8988T (cell line): ENCODE measurements around the gene RAB24.
"Not testable (repeated sequence)": the region's sequence is repeated elsewhere in the genome, so short reads cannot be mapped to it uniquely, and the experiment has no call there.

Experiments used
- DNase-seq: peaks from one replicate; pipeline ENCODE4 v3.0.0; 2011

RAB24 gene

DNA sequence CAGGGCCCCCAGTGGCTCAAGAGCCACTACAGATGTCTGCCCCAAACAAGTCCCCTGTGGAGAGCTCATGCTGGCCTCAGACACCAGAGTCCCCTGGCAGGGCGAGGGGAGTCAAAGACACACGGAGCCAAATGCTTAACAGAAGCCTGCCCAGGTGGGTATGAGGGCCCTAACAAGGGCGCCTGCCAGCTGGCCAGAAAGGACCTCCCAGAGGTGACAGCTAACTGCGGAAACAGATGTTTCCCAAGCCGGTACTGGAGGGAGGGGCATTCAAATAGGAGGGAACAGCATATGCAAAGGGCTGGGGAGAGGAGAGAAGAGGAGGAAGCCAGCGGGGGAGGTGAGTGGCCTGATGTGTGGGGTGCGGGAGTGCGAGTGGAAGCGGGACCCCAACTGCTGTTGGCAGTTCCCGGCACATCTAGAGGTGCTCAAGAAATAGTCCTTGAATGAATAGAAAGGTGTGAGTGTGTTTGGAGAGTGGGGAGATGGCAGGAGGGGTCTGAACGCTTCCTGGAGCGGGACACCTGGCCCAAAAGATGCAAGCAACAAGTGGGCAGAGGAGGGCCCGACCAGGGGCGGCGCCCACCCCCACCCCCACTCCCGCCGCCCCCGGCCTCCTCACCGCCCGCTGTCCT is 7.4 kb upstream of the RAB24 start:
- DNase-seq, result no peak

DNA sequence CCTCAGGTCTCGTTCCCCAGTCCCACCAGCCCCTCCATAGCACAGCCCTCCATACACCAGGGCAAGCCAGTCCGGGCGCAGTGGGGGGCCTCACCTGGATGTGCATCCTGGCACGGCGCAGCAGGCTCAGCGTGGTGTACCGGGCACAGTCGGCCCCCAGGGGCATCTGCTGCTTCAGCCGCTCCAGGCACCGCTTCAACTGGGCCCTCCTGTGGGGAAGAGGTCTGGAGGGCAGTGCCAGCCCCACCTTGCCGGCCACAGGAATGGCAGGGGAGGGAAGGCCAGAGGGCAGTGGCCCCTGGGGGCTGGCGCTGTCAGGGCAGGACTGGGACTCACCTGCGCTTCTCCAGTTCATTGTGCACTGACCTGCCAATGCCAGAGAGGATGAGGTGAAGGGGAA is 6.8 kb upstream of the RAB24 start:
- no peak for DNase-seq

DNA sequence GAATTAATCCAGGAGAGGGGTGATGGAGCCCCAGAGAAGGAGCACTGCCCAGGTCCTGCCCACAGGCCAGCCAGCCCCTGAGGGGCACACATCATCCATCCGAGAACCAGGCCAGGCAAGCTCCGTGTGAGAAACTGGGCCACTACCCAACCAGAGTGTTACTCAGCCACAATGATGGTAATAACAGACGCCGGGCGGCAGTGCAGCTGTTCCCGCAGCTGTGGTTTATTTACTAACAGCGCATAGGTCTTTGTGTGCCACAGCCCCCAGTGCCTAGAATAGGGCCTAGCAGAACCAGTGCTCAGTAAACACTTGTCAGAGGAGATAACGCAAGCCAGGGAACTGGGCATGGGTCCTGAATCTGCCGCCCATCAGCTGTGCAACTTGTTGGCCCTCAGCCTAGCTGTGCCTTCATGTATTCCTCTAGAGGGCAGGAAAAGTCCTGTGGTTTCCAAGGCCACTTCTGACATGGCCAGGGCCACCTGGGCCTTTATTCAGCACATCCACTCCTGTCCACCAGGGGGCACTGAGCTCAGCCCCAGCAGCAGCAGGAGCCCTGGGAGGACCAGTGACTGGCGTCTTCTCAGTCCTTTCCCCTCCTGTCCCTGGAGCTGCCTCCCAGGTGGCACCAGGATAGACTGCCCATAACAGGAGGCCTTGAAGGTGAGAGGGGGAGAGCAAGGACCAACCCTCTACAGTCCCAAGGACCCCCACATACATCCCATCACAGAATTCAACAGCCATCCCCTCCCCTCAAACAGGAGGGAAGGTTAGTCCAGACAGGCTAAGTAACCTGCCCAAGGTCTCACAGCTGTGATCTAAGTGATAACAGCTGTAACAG is 6.1 kb upstream of the RAB24 start:
- peak; percentile 97 for DNase-seq

DNA sequence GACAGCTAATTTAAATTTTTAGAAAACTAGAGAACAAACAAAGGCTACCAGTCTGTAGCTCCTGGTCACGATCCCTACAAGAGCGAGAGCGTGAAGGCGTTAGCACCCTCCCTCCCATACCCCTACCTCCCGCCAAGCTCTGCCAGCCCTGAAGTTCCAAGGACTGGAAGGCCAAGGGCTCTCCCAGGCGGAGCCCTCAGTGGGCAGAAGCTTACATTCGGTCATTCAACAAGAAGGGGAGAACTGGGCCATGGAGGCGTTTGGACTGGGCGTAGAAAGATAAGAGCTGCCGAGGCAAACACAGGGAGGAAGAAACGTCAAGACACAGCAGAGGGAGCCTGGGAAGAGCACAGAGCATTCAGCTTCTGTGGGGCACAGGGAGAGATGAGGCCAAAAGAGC is 5.2 kb upstream of the RAB24 start:
- DNase-seq, result no peak

DNA sequence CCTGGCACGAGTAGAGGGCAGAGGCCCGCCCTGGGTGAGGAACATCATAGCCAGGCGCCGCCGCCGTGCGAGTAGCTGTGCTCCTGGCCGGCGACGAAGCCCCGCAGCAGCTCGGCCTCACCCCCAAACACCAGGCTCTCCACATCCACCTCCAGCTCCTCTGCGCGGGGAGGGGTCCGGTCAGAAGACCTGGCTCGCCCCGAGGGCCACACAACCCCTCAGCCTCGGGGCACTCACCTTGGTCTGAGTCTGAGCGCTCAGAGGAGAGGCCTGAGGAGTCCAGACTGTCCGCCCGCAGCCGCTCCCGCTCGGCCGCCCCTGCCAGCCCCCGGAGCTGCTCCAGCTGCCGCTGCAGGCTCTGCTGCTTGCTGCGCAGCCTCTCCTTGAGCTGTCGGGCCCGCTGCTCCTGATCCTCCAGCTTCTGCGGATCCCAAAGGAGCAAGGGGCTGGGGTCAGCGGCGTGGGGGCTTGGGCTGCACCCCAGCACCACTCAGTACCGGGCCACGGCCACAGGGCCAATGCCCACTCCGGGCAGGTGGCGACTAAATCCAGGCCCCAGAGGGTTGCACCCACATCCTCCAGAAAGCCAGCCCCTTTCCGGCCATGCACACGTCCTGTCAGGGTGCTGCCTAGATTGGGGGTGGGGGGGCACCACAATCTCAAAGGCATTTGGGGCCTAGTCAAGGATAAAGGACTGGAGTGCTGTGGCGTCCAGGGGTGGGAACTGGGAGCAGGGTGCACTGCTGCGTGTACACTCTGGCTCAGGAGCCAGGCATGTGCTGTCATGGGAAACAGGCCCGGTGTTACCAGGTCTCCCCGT is 4.2 kb upstream of the RAB24 start:
- DNase-seq, result no peak

DNA sequence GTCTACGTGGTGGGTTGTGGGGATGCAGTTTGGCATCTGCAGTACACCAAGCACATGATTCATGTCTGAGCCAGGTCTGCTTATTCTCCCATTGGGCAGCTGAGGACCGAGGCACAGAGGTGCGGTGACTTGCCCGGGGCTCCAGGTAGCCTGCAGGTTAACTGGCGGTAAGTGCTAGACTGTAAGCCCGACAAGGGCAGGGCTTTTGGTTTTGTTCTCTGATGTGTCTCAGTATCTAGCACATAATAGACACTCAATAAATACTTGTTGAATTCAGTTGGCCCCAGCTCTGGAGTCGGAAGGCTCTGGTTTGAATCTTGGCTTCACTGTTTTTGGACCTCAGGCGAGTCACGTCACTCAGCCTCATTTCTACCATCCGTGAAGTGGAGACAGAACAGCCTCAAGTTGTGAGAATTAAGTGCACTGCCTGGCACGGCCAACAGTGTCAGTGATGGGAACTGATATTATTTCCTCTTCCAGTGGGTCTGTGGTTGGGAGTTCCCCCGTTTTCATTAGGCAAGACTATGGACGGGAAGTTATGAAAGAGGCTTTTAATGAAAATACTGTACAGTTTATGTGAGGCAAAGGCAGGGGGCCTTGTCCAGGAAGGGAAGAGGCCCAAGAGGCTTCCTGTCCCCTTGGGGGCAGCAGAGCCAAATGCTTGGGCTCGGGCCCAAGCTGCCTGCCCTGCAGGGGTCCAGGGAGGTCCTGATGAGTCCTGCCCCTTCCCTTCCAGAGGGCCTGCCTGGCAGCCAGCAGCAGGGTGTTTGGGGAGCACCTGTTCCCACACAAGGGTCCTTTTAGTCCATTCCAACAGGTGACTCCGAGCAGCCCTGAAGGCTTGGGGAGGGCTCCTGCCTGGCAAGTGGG is 3.4 kb upstream of the RAB24 start:
- no peak for DNase-seq

DNA sequence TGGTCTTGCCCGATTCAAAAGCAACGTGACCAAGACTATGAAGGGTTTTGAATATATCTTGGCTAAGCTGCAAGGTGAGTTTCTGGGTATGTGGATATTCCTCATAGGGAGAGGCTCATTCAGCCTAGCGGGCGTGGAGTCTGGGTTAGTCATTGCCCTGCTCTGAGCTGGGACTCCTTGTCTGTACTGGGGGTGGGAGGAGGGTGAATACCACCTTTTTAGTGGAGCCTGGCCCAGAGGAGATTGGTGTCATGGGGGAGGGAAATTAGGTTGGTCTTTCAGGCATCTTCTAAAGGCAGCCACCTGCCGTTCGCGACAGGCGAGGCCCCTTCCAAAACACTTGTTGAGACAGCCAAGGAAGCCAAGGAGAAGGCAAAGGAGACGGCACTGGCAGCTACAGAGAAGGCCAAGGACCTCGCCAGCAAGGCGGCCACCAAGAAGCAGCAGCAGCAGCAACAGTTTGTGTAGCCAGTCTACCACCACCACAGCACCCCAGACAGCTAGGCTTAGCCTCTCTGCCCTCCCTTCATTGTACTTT is 2.7 kb upstream of the RAB24 start:
- DNase-seq, result not testable (repeated sequence)

DNA sequence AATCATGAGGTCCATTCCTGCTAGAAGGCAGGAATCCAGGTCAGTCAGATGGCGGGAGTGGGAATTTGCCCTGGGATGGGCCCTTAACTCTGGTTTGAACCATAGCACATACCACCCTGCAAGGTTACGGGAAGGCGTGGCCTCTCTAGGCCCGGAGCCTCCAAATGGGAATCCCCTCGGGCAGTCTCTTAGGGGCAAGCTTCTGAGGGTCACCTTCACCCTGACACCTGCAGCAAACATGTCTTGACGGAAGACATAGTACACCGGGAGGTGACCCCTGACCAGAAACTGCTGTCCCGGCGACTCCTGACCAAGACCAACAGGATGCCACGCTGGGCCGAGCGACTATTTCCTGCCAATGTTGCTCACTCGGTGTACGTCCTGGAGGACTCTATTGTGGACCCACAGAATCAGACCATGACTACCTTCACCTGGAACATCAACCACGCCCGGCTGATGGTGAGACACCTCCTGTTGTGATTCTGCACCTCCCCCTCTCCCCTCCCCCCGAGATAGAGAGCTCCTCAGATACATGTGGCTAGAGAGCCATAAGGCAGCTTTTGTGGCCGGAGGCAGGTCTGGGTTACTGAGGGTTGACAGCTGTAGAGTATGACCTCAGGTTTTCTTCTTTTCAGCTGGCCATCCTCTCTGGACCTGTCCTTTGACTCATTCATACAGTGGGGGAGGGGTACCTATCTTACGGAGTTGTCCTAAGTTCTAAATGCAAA is 1.0 kb upstream of the RAB24 start:
- no peak for DNase-seq

DNA sequence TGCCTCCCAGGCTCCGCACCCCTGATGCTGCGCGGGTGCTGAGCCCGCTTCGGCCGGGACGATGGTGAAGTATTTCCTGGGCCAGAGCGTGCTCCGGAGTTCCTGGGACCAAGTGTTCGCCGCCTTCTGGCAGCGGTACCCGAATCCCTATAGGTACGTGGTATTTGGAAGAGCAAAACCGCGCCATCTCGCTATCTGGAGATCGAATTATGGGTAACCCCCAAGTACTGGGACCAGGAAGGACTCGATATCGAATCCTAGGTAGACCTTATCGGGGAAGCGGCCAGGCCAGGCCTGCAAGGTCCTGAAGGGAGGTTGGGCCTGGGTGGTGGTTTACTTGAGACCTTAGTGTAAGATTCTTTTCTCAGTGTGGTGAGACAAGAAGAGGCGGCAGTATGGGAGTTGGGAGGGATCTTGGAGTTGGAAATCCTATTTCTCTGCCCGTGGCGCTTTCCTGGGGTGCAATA is 439 bp upstream of the RAB24 start:
- no peak for DNase-seq

DNA sequence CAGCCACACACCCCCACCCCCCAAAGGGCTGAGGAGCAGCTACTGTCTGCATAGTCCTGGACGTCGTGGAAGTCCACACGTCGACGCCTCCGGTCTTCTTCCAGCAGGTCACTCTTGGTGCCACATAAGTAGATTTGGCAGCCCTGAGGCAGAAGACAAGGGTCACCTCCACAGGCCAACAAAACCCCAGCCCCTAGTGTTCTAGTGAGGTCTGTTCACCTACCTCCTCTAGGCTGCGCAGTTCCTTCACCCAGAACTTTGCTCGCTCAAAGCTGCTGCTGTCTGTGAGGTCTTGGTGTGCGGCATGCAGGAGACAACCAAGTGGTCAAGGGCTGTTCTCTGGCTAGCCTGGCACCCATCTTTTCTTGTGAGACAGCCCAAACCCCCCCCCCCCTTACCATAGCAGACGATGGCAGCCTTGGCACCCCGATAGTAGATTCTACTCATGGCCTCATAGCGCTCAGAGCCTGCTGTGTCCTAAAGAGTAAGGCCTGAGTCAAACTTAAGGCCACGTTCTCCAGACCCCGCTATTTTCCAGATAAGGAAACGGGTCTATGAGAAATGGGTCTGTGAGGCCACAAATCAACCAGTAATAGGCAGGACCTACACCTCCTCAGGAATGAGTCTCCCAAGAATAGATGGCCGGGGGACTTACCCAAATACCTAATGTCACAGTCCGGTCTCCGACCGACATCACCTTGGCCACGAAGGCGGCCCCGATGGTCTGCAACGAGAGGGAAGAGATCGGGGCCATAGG is 987 bp downstream of the RAB24 start:
- DNase-seq, result no peak

DNA sequence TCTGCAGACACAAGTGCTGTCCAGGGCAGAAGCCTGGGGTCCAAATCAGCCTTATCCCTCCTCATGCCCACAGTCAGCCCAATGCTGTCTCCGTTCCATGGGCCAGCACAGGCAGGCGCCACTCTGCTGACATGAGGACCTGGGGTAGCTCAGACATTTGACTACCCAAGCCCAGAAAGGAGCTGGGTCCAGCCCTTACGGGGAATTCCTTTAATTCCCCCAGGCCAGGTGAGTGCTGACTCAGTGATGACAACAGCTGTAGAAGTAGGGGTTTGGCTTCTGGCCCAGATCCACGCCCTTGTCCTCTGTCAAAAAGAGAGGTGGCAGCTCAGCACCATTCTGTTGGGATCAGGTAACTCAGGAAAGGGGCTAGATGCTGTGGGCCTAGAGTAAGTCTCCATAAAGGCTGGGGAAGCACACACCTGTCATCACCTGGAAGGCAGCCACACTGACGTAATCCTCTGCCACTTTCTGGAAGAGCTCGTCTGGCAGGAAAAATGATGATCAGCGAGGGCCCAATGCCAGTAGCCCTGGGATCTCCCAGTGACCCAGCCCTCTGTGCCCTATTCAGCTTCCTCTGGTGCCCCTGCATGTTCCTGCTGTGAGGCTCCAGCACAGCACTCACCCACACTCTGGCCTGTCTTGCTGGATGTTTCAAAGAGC is 1.9 kb downstream of the RAB24 start:
- no peak for DNase-seq

DNA sequence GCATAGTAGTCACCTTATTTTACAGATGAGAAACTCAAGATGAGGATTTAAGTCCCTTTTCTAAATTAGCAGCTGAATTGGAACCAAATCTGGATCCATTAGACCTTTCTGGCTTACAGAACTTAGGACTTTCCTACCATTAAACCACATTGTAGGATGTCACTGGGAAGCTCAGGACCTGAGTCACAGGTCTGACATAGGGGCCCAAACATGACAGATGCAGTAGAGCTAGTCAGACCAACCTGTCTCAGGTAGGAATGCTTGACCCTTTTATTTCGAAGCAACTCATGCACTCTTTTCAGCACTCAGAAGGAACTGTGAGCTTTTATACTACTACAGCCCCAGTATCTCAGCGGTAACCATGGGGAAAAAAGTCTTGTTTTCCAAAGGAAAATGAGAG is 2.6 kb downstream of the RAB24 start:
- no peak for DNase-seq

DNA sequence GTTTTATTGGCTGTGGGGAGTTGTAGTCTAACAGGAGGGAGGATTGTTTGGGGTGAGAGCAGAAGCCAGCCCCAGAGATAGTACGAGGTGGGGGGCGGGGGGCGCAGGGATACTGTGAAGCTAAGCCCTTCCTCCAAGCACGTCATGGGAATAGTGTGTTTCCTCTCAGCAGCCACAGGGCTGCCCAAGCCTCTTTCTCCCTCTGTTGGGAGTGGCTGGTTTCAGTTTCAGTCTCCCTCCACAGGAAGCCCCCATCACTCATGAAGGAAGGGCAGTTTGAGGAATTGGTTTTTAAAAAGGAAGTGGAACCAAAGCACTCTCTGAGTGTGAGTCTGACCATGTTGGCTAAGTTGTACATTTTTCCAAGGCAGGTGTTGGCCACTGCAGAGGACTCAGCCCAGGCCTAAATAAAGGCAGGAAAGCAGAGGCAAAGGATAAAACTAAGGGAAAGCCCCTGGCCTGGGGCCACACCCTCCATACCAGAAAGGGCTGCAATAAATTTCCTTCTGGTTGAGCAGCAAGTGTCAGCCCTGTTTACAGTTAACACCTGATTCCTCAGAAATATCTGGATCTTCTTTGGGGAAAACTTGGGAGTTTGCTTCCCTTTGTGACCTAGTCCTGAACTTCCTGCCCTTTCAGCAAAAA is 3.2 kb downstream of the RAB24 start:
- no peak for DNase-seq

DNA sequence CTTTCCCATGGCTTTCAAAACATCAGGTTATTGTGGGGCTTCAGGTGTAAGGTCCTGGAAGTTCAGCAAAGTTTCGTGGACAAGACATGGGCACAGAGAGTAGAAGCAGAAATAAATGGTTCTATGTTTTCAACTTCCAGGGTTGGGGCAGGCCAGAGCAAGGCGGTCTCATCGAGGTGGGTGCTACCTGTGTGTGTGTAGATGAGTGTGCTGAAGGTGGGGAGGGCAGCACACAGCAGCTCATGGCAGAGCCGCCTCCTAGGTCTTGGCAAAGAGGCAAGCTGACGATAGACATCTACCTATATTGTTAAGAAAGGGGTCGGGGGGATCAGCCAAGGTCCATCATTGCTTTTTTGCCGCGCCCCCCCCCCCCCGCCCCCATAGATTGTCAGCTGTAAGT is 3.8 kb downstream of the RAB24 start:
- DNase-seq, result no peak

DNA sequence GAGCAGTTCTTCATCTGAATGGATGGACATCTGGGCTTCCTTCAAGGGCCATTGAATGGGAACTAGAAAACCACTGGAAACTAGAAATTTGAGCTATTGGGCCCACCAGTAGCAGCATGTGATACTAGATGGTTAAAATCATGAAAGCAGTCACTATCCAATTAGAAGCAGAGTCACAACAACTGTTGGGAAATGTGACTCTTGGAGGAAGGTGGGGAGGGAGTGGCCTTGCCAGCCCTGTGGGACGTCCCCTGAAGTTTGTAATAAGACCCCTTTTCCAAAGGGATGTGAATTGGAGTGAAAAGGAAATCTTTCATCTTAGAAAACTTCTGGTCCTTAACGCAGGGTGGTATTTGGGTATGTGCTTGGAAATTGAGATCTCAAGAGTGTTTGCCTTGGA is 5.6 kb downstream of the RAB24 start:
- DNase-seq, result no peak

DNA sequence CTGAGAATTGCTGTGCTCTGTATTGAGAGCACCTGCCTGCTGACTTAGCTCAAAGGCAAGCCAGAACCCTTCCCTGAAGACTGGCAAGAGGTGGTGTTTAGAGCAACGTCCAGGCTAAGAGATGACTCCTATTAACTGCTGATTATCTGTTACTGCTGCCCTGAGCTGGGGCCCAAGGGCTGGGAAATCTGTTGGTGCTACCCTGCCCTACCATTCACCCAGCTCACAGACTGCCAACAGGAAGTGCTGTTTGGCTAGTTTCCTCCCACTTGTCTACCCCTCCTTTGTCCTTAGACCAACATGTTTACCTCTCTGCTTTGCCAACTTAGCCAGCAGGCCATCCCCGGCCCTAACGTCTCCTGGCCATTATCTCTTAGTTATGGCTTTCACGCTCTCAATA is 6.9 kb downstream of the RAB24 start:
- no peak for DNase-seq

DNA sequence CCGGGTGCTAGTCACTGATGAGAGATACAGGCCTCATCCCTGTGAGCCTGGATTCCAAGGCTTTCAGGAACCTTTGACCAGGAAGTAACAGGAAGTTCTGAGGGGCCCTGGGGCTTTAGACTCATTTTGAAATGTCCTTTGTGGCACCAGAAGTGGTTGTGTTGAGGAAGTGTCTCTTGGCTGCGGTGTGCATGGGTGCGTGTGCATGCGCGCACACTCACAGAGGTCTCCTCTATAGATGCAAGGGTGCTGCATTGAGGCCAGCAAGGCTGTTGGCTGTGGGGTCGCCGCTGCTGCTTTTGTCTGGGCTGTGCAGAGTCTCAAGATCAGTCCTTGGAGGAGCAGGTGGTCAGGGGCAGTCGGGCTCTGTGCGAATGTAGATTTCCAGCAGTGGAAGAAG is 7.6 kb downstream of the RAB24 start:
- no peak for DNase-seq

DNA sequence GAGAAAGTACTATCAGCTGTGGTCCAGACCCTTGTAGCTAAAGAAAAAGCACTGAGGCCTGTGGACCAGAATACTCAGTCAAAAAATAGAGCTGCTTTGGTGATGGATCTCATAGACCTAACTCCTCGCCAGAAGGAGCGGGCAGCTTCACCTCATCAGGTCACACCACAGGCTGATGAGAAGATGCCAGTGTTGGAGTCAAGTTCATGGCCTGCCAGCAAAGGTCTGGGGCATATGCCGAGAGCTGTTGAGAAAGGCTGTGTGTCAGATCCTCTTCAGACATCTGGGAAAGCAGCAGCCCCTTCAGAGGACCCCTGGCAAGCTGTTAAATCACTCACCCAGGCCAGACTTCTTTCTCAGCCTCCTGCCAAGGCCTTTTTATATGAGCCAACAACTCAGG is 8.9 kb downstream of the RAB24 start:
- no peak for DNase-seq

DNA sequence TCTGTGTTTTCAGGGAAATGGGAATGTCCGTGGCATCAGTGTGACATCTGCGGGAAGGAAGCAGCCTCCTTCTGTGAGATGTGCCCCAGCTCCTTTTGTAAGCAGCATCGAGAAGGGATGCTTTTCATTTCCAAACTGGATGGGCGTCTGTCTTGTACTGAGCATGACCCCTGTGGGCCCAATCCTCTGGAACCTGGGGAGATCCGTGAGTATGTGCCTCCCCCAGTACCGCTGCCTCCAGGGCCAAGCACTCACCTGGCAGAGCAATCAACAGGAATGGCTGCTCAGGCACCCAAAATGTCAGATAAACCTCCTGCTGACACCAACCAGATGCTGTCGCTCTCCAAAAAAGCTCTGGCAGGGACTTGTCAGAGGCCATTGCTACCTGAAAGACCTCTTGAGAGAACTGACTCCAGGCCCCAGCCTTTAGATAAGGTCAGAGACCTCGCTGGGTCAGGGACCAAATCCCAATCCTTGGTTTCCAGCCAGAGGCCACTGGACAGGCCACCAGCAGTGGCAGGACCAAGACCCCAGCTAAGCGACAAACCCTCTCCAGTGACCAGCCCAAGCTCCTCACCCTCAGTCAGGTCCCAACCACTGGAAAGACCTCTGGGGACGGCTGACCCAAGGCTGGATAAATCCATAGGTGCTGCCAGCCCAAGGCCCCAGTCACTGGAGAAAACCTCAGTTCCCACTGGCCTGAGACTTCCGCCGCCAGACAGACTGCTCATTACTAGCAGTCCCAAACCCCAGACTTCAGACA is 9.5 kb downstream of the RAB24 start:
- DNase-seq, result no peak
